Psoas muscle (tissue), 8 donors: ENCODE measurements around the gene CD163. TPM values are rescaled to one million over a fixed set of nuclear protein-coding genes. Genes with fewer than 3 reads are reported as not detected.
A peak's percentile ranks its signal among the peaks of the same experiment; 100 is the strongest.

Source experiments
- ATAC-seq, 4 donors: fragments of 200-7000 bp; cut with Tn5 transposase; one replicate each; pipeline ENCODE4 v1.9.1; 2020; ENCODE audit warnings: moderate library complexity in 3 of 4, mild to moderate bottlenecking in 2 of 4
- DNase-seq, 2 donors: peaks; one replicate each; pipeline ENCODE4 v3.0.0-alpha.2; 2020
- H3K27ac ChIP-seq: fragments of 200-600 bp; one replicate; pipeline ENCODE4 v1.8.0; 2022
- H3K27me3 ChIP-seq, 3 donors: fragments of 200-600 bp in 1 of 3; one replicate each; pipeline versions ENCODE4 v1.6.1 to v1.8.0; 2013 to 2022; ENCODE audit warnings: low read length in 2 of 3, mild to moderate bottlenecking in 2 of 3, moderate library complexity in 1 of 3; ENCODE audit not compliant: insufficient read depth in 3 of 3
- H3K36me3 ChIP-seq, 2 donors: fragments of 200-600 bp in 1 of 2; one replicate each; pipeline versions ENCODE4 v1.6.1 to v1.8.0; 2013 to 2022; ENCODE audit warnings: low read depth in 1 of 2, mild to moderate bottlenecking in 1 of 2, moderate library complexity in 1 of 2; ENCODE audit not compliant: insufficient read depth in 1 of 2
- H3K4me1 ChIP-seq: fragments of 200-600 bp; one replicate; pipeline ENCODE4 v1.8.0; 2022
- H3K4me3 ChIP-seq: fragments of 200-600 bp; one replicate; pipeline ENCODE4 v1.8.0; 2022; ENCODE audit warnings: mild to moderate bottlenecking
- H3K9me3 ChIP-seq: fragments of 200-600 bp; one replicate; pipeline ENCODE4 v1.8.0; 2022
- WGBS, 3 donors: extraction: QIAGEN DNeasy Blood & Tissue Kit; methylation state at CpG; one replicate each; pipeline versions ENCODE4 v1.1.6 to v1.1.7; 2013; 5-methylcytosine and 5-hydroxymethylcytosine counted together
- intact Hi-C, 2 donors: fragments of 100-400 bp; cut with DNase I; formaldehyde crosslinking; loops; one replicate each; pipeline versions ENCODE4 v1.11.0 to v1.14.2; 2022
- polyA plus RNA-seq, 3 donors: library from polyadenylated mRNA; stranded (reverse); fragments of 200-250 nt; gene quantifications; one replicate each; pipeline ENCODE4 v1.2.3, GENCODE V29; 2013
- total RNA-seq, 4 donors: library from RNA; stranded (reverse); fragmentation: NEBNext Ultra II Directional in 2 of 4; extraction: Animal tissue kit (Norgen Biotek cat#: 25700) in 2 of 4; gene quantifications; one replicate each; pipeline versions ENCODE4 v1.2.1 to v1.2.4, GENCODE V29; 2021 to 2023
- TF ChIP-seq, protein P1 (sequence below): fragments of 200-600 bp; IDR thresholded peaks from one replicate; pipeline ENCODE4 v1.8.0; 2022; ENCODE audit warnings: antibody characterized with exemption
- donor health status: healthy with polysubstance abuse.
- donor health status: DM: no; HTN: no; CAD: no; lungs with moderate emphysema.
- donor health status: Bipolar disorder and iron deficiency.
- donor health status: healthy.
- donor health status: DM: yes; HTN: yes; CAD: no.
- donor health status: DM: no; HTN: no; CAD: no.
- donor health status: DM: no; HTN: no; CAD: no.
- donor health status: DM: yes; HTN: yes; CAD: no.

Gene CD163
- total and polyA plus RNA-seq, 7 donors = 5.8 to 52.4 (median 29.5) TPM

DNA sequence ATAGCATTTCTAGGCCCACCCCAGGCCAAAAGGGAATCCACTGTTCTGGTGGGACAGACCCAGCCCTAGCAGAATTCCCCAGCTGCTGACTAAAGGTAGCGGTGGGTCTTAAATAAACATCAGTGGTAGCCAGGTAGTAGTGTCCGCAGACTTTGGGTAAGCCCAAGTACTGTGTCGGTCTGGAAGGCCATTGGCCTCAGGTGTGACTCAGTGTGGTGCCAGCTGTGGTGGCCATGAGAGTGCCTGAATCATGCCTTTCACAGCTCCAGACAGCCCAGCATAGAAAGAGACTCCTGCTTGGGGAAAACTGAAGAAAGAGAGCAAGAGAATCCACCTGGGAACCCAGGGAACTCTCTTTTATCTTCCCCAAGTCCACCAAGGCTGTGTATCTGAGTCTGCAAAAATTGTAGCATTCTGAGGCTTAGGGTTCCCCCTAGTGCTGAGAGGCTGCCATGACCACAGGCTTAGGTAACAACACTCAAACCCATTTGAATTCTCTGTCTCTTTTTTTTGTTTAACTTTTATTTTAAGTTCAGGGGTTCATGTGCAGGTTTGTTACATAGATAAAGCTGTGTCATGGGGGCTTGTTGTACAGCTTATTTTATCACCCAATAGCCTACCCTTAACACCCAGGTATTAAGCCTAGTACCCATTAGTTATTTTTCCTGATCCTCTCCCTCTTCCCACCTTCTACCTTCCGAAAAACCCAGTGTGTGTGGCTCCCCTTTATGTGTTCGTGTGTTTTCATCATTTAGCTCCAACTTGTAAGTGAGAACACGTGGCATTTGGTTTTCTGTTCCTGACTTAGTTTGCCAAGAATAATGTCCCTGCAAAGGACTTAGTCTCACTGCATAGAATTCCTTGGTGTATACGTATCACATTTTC is 43.0 kb downstream of the CD163 start:
- intact Hi-C loops = loop anchor here in 1 of 2 donors (5.0 kb wide), 1 partner anchor 238 kb away; no protein-coding TSS in a partner anchor
- H3K9me3 ChIP-seq = no peaks in the 10 kb centered on the region
- DNase-seq (no peak), ATAC-seq (peak in 2 of 4 donors; percentile 62 to 67)
- H3K36me3 ChIP-seq = no peaks in the 10 kb centered on the region
- WGBS, 3 donors = 60 to 66% (median 65%) methylated on average over 7 of the region's 7 CpGs
- TF ChIP-seq, protein P1, sequence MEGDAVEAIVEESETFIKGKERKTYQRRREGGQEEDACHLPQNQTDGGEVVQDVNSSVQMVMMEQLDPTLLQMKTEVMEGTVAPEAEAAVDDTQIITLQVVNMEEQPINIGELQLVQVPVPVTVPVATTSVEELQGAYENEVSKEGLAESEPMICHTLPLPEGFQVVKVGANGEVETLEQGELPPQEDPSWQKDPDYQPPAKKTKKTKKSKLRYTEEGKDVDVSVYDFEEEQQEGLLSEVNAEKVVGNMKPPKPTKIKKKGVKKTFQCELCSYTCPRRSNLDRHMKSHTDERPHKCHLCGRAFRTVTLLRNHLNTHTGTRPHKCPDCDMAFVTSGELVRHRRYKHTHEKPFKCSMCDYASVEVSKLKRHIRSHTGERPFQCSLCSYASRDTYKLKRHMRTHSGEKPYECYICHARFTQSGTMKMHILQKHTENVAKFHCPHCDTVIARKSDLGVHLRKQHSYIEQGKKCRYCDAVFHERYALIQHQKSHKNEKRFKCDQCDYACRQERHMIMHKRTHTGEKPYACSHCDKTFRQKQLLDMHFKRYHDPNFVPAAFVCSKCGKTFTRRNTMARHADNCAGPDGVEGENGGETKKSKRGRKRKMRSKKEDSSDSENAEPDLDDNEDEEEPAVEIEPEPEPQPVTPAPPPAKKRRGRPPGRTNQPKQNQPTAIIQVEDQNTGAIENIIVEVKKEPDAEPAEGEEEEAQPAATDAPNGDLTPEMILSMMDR = peak; percentile 53
- no peaks in the 10 kb centered on the region for H3K4me1 ChIP-seq
- no peaks in the 10 kb centered on the region for H3K27me3 ChIP-seq
- no peak overlapping the region for H3K27ac ChIP-seq
- no peak overlapping the region for H3K4me3 ChIP-seq

DNA sequence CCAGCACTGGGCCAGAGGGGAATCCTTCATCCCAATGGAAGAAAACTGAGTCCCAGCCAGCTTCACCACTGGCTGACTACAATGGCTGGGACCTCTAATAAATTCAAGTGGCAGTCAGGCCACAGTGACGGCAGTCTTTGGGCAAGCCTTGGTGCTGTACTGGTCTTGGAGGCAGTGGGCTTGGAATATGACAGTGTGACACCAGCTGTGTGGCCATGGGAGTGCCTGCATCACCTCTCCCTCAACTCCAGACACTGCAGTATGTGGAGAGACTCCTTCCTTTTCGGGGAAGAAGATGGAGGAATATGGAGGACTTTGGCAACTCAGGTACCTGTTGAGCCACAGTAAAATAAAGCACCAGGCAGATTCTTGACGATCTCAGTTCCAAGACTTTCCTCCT is 43.6 kb downstream of the CD163 start:
- intact Hi-C loops = loop anchor here in 1 of 2 donors (5.0 kb wide), 1 partner anchor 238 kb away; no protein-coding TSS in a partner anchor
- H3K36me3 ChIP-seq = no peaks in the 10 kb centered on the region
- no peak overlapping the region for H3K27ac ChIP-seq
- H3K9me3 ChIP-seq = no peaks in the 10 kb centered on the region
- DNase-seq = no peak
- H3K4me1 ChIP-seq = no peaks in the 10 kb centered on the region
- ATAC-seq = no peak
- TF ChIP-seq, protein P1 = no peak
- no peaks in the 10 kb centered on the region for H3K27me3 ChIP-seq
- 76 to 87% (median 81%) methylated on average over 3 of the region's 3 CpGs for WGBS, 3 donors
- no peak overlapping the region for H3K4me3 ChIP-seq

DNA sequence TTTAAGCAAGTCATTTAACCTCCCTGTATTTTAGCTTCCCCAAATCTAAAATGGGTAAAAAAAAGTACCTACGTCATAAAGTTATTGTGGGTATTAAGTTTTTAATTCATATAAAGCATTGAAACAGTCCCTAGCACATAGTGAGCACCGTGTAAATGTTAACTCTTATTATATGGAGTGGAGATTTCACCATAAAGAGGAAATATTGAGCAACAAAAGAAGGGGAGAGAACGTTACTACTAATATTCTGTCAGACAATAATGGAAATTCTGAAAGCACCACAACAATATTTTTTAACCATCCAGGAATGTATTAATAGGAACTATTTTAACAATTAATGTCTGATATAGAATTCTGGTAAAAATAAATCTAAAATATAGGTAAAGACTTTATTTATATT is 51.8 kb downstream of the CD163 start:
- 55 to 69% (median 67%) methylated on average over 3 of the region's 3 CpGs for WGBS, 3 donors
- H3K4me1 ChIP-seq = no peaks in the 10 kb centered on the region
- H3K27me3 ChIP-seq = peaks cover 0 to 2% (median 0%) of the 10 kb centered on the region in 3 donors
- ATAC-seq = no peak
- H3K9me3 ChIP-seq = no peaks in the 10 kb centered on the region
- H3K4me3 ChIP-seq = no peak overlapping the region
- TF ChIP-seq, protein P1 = no peak
- no peak for DNase-seq
- H3K27ac ChIP-seq = no peak overlapping the region
- intact Hi-C loops = no loop called here
- H3K36me3 ChIP-seq = no peaks in the 10 kb centered on the region

DNA sequence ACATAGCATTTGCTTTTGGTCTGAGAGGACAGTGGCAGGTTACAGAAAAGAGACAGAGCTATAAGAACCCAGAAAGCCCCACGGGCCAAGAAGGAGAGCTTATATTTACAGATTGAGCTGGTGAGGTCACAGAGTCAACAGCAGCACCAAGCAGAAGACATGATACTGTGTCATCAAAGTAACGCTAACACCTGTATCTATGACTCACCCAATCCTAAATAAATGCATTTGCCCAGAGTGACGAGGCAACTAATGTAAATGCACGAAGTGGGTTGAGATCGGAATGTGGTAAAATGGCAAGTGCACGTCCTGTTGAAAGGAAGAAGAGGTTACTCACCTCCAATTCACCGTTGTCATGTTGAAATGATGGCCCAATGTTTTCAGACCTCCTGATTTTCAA is 52.9 kb downstream of the CD163 start:
- peaks cover 0 to 2% (median 0%) of the 10 kb centered on the region in 3 donors for H3K27me3 ChIP-seq
- H3K4me1 ChIP-seq = no peaks in the 10 kb centered on the region
- no peak overlapping the region for H3K27ac ChIP-seq
- intact Hi-C loops = no loop called here
- ATAC-seq = no peak
- no peaks in the 10 kb centered on the region for H3K9me3 ChIP-seq
- no peaks in the 10 kb centered on the region for H3K36me3 ChIP-seq
- 80 to 83% (median 82%) methylated on average over 7 of the region's 7 CpGs for WGBS, 3 donors
- TF ChIP-seq, protein P1 = no peak
- no peak for DNase-seq
- no peak overlapping the region for H3K4me3 ChIP-seq
